HepG2 (cell line): Measurements from ENCODE around the gene HMCN1. TPM values are rescaled to one million over a fixed set of nuclear protein-coding genes. Genes with fewer than 3 reads are reported as not detected.

Source experiments
- ADNP ChIP-seq: sonication (generic); formaldehyde crosslinking; IDR thresholded peaks from 2 replicates; pipeline ENCODE4 v1.4.0; 2020; ENCODE audit warnings: missing genetic modification reagents
- ATF2 ChIP-seq: sonication (generic); formaldehyde crosslinking; IDR thresholded peaks from 2 replicates; pipeline ENCODE4 v1.4.0; 2020; ENCODE audit warnings: missing genetic modification reagents
- ATRX ChIP-seq: sonication (generic); formaldehyde crosslinking; IDR thresholded peaks from 2 replicates; pipeline ENCODE4 v1.4.0; 2020; ENCODE audit warnings: missing genetic modification reagents, borderline replicate concordance
- CBX5 ChIP-seq: sonication (generic); formaldehyde crosslinking; IDR thresholded peaks from 2 replicates; pipeline ENCODE4 v1.4.0; 2020; ENCODE audit warnings: missing genetic modification reagents, borderline replicate concordance
- CEBPG ChIP-seq: IDR thresholded peaks from 2 replicates; pipeline ENCODE4 v1.6.1; 2016
- CHD4 ChIP-seq: fragments of 200-600 bp; sonication (generic); IDR thresholded peaks from 2 replicates; pipeline ENCODE4 v1.7.0; 2017; ENCODE audit warnings: mild to moderate bottlenecking, low read length, borderline replicate concordance
- HOXA3 ChIP-seq: sonication (generic); formaldehyde crosslinking; IDR thresholded peaks from 2 replicates; pipeline ENCODE4 v1.5.0; 2020; ENCODE audit warnings: missing genetic modification reagents
- MIXL1 ChIP-seq: IDR thresholded peaks from 2 replicates; pipeline ENCODE4 v1.6.1; 2016
- MTF2 ChIP-seq: sonication (generic); formaldehyde crosslinking; IDR thresholded peaks from 2 replicates; pipeline ENCODE4 v1.5.0; 2020; ENCODE audit warnings: missing genetic modification reagents, borderline replicate concordance
- NCOA2 ChIP-seq: sonication (generic); formaldehyde crosslinking; IDR thresholded peaks from 2 replicates; pipeline ENCODE4 v1.8.0; 2022; ENCODE audit warnings: inconsistent platforms
- PBX3 ChIP-seq: sonication (generic); formaldehyde crosslinking; IDR thresholded peaks from 2 replicates; pipeline ENCODE4 v1.8.1; 2023; ENCODE audit warnings: missing genetic modification reagents, inconsistent platforms, borderline replicate concordance
- RXRA ChIP-seq: sonication (generic); formaldehyde crosslinking; IDR thresholded peaks from 2 replicates; pipeline ENCODE4 v1.5.1; 2020; ENCODE audit warnings: missing genetic modification reagents
- SMARCC2 ChIP-seq: fragments of 450-650 bp; IDR thresholded peaks from 2 replicates; pipeline ENCODE4 v1.6.1; 2017; ENCODE audit warnings: antibody characterized with exemption, mild to moderate bottlenecking
- SOX6 ChIP-seq, 2 experiments: fragments of 450-650 bp in 1 of 2; sonication (generic) in 1 of 2; formaldehyde crosslinking in 1 of 2; IDR thresholded peaks; 2 replicates each; pipeline versions ENCODE4 v1.4.0 to v1.6.1; 2017 to 2020; ENCODE audit warnings: antibody characterized with exemption in 1 of 2, mild to moderate bottlenecking in 1 of 2, missing genetic modification reagents in 1 of 2
- ZBTB25 ChIP-seq: IDR thresholded peaks from 2 replicates; pipeline ENCODE4 v1.6.1; 2018; ENCODE audit warnings: missing genetic modification reagents
- ZHX2 ChIP-seq, 2 experiments: sonication (generic) in 1 of 2; formaldehyde crosslinking in 1 of 2; IDR thresholded peaks; 2 replicates each; pipeline versions ENCODE4 v1.6.1 to v1.9.0; 2014 to 2022; ENCODE audit warnings: antibody characterized with exemption in 1 of 2, borderline replicate concordance in 1 of 2, inconsistent platforms in 1 of 2, low read depth in 1 of 2, missing genetic modification reagents in 1 of 2
- ZNF441 ChIP-seq: sonication (generic); formaldehyde crosslinking; IDR thresholded peaks from 2 replicates; pipeline ENCODE4 v1.7.0; 2021; ENCODE audit warnings: missing genetic modification reagents, borderline replicate concordance
- ZNF446 ChIP-seq: sonication (generic); formaldehyde crosslinking; IDR thresholded peaks from 2 replicates; pipeline ENCODE4 v1.5.0; 2020; ENCODE audit warnings: mild to moderate bottlenecking, missing genetic modification reagents
- ZNF510 ChIP-seq: sonication (generic); formaldehyde crosslinking; IDR thresholded peaks from 2 replicates; pipeline ENCODE4 v1.4.0; 2020; ENCODE audit warnings: low read depth, mild to moderate bottlenecking, missing genetic modification reagents
- ZNF546 ChIP-seq: sonication (generic); formaldehyde crosslinking; conservative IDR thresholded peaks from 2 replicates; pipeline ENCODE4 v1.8.1; 2023; ENCODE audit warnings: mild to moderate bottlenecking, missing genetic modification reagents
- polyA plus RNA-seq, 8 experiments: library from polyadenylated mRNA; depleted of rRNA in 3 of 8; stranded (reverse) in 7 of 8; unstranded in 1 of 8; fragments of >200 nt; fragmentation: Illumina TruSeq in 4 of 8; extraction: Trizol in 4 of 8; gene quantifications; 2 replicates each; pipeline versions ENCODE4 v1.2.1 to v1.2.3, GENCODE V29; 2011 to 2016; ENCODE audit warnings: low read depth in 4 of 8, missing spikeins in 1 of 8, mixed read lengths in 1 of 8; ENCODE audit not compliant: insufficient read depth in 1 of 8
- total RNA-seq, 5 experiments: library from RNA; depleted of rRNA; stranded (reverse); fragments of >200 nt; fragmentation: Illumina TruSeq; extraction: Trizol; gene quantifications; 2 replicates each; pipeline ENCODE4 v1.2.3, GENCODE V29; 2016; ENCODE audit warnings: low read depth in 1 of 5

The HMCN1 gene
- total and polyA plus RNA-seq, 2 of the 13 experiments (the other 11 are each of a cell fraction or from before 2014, with no cell fraction given), result 0.03 TPM; not detected in 1

GRCh38 chr1:186212568-186213224 is 478.5 kb downstream of the HMCN1 start (continued):
- no peak for TF ChIP-seq ATF2
- TF ChIP-seq RXRA (CRISPR knock-in tag), result no peak
- TF ChIP-seq ZNF546 (CRISPR knock-in tag), result no peak
- TF ChIP-seq ZNF441 (CRISPR knock-in tag), result no peak
- no peak for TF ChIP-seq CBX5 (CRISPR knock-in tag)
- TF ChIP-seq NCOA2 (CRISPR knock-in tag), result no peak
- TF ChIP-seq HOXA3 (CRISPR knock-in tag), result no peak
- no peak for TF ChIP-seq PBX3
- no peak for TF ChIP-seq ZNF446 (CRISPR knock-in tag)
- TF ChIP-seq ZNF510 (CRISPR knock-in tag), result no peak
- TF ChIP-seq MTF2 (CRISPR knock-in tag), result no peak
- TF ChIP-seq ADNP, result no peak
- TF ChIP-seq SMARCC2, result no peak
- peak; percentile 74; the same call in 1 of the 2 replicates for TF ChIP-seq MIXL1 (CRISPR knock-in tag)
- TF ChIP-seq CEBPG (CRISPR knock-in tag), result no peak
- no peak for TF ChIP-seq CHD4
- no peak for TF ChIP-seq ZBTB25
- TF ChIP-seq SOX6 (IDR thresholded peaks at IDR 0.05), result no peak
- 0 out of 2 replicates have a peak, but pooled peaks have one; percentile 10 for TF ChIP-seq SOX6 (CRISPR knock-in tag; IDR thresholded peaks at IDR 0.05)
- TF ChIP-seq ZHX2 (IDR thresholded peaks at IDR 0.05; ENCODE audit: low read depth), result no peak
- TF ChIP-seq ZHX2 (CRISPR knock-in tag; IDR thresholded peaks at IDR 0.05; ENCODE audit: borderline replicate concordance), result no peak
- TF ChIP-seq ATRX, result no peak
